ENCODE results near the gene KDM3B. TPM values are rescaled to one million over a fixed set of nuclear protein-coding genes. Genes with fewer than 3 reads are reported as not detected.

KDM3B gene
- 38.3 to 45.6 TPM (median 43.9 TPM) in 5 replicates for total RNA-seq (2022; extraction: Qiagen RNA extraction)

DNA sequence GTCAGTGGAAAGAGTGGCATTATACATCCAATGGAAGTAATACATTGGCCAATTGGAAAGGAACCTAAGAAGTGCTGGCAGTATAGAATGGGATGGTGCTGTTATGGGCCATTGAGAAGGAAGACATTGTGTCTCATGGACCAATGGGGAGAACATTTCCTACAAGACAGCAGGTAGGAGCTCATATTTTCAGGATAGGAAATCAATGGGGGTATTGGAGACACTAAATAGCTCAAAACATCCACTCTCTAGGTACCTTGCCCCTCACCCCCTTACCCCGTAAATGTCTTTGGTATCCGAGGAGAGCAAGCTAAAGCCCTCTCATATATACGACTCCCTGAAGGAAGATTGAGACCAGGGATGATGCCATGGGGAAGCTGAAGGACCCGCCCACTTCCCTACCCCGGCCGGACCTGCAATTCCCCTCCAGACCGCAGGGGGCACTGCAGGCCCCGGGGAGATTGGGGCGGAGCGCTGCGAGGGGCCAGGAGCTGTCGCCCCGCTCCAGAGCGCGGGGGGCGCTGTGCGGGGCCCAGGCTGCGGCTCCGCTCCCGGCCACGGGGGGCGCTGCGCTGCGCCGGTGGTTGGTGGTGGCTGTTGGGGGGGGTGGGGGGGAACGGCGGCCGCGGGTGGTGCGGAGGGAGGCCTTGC, at the start of gene KDM3B:
KDM3B (plus strand) TSS at position 615 of the 651 bp plus-strand sequence. CDS start 111 bp downstream, outside the sequence.

GRCh38 chr5:138331449-138332368, 20.8 kb upstream of the KDM3B start, which contains the start of gene CDC25C:
CDC25C (minus strand) TSS chr5:138331804; CDS start chr5:138331180, 624 bp downstream.

DNA sequence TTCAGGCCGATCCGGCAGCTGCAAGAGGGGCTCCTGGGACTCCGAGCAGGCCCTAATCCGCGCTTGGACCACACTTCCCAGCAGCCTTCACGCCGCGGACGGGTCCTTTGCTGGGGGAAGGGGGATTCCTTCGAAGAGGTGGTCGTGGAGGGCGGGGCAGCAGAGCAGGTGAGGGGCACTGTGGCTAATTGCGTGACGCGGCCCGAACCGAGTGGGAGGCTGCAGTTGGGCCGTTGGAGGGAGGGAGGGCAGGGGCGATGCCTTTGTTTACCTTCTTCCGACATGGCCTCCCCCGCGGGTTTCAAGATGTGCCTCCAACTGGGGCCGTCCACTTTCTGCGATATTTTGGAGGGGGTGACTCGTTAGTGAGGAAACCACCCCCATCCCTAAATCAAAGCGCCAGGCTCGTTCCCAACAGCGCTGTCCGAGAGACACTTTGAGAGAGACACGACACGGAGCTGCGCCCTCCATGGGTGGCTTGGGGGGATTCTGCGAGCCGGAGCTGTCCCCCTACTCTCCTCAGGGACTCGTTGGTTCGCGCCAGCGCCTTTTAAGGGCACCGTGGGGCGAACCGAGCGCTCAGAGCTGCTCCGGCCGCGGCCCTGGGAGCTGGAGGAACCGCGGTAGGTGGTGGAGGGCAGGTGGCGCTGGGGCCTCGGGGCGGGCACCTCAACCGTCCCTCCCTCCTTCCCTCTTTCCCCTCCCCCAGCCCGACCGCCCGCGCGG, 14.6 kb upstream of the KDM3B start, which contains the start of gene FAM53C:
FAM53C (plus strand) TSS at position 582 of the 726 bp plus-strand sequence. CDS start 3,070 bp downstream, outside the sequence.

GRCh38 chr5:138438724-138439476, 86.4 kb downstream of the KDM3B start, which contains the start of gene REEP2:
REEP2 (plus strand) TSS chr5:138439057; CDS start chr5:138439209, 152 bp downstream.

DNA sequence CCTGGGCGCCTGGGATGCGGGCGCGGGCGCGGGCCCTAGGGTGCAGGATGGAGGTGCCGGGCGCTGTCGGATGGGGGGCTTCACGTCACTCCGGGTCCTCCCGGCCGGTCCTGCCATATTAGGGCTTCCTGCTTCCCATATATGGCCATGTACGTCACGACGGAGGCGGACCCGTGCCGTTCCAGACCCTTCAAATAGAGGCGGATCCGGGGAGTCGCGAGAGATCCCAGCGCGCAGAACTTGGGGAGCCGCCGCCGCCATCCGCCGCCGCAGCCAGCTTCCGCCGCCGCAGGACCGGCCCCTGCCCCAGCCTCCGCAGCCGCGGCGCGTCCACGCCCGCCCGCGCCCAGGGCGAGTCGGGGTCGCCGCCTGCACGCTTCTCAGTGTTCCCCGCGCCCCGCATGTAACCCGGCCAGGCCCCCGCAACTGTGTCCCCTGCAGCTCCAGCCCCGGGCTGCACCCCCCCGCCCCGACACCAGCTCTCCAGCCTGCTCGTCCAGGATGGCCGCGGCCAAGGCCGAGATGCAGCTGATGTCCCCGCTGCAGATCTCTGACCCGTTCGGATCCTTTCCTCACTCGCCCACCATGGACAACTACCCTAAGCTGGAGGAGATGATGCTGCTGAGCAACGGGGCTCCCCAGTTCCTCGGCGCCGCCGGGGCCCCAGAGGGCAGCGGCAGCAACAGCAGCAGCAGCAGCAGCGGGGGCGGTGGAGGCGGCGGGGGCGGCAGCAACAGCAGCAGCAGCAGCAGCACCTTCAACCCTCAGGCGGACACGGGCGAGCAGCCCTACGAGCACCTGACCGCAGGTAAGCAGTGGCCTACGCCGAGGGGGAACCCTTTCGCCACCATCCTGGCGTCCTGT, 113.0 kb downstream of the KDM3B start, which contains the start of gene EGR1:
EGR1 (plus strand) TSS at position 219 of the 864 bp plus-strand sequence; CDS start at position 502, 283 bp downstream.

Other genes starting within 250 kb of the KDM3B start
- gene NME5, start 213.3 kb upstream of the KDM3B start, total RNA-seq (2022; extraction: Qiagen RNA extraction), result not detected in 5 replicates
- 42.4 to 49.1 TPM (median 46.3 TPM) in 5 replicates for gene BRD8, start 174.1 kb upstream of the KDM3B start, total RNA-seq (2022; extraction: Qiagen RNA extraction)
- gene KIF20A, start 173.6 kb upstream of the KDM3B start, total RNA-seq (2022; extraction: Qiagen RNA extraction), result 38.7 to 44.6 TPM (median 41.8 TPM) in 5 replicates
- 23.2 to 30.2 TPM (median 28.1 TPM) in 5 replicates for gene CDC23, start 139.4 kb upstream of the KDM3B start, total RNA-seq (2022; extraction: Qiagen RNA extraction)
- gene GFRA3, start 78.1 kb upstream of the KDM3B start, total RNA-seq (2022; extraction: Qiagen RNA extraction), result 0.05 to 0.07 TPM in 2 of 5 replicates, not detected in the others
- 9.0 to 11.0 TPM (median 9.7 TPM) in 5 replicates for gene CDC25C, start 20.9 kb upstream of the KDM3B start, total RNA-seq (2022; extraction: Qiagen RNA extraction)
- gene FAM53C, start 14.4 kb upstream of the KDM3B start, total RNA-seq (2022; extraction: Qiagen RNA extraction), result 17.4 to 21.1 TPM (median 19.6 TPM) in 5 replicates
- gene REEP2, start 86.4 kb downstream of the KDM3B start, total RNA-seq (2022; extraction: Qiagen RNA extraction), result 6.2 to 7.7 TPM (median 6.7 TPM) in 5 replicates
- gene EGR1, start 112.8 kb downstream of the KDM3B start, total RNA-seq (2022; extraction: Qiagen RNA extraction), result 8.6 to 14.0 TPM (median 11.8 TPM) in 5 replicates
- 135 to 153 TPM (median 139 TPM) in 5 replicates for gene ETF1, start 190.6 kb downstream of the KDM3B start, total RNA-seq (2022; extraction: Qiagen RNA extraction)
- 303 to 366 TPM (median 343 TPM) in 5 replicates for gene HSPA9, start 222.7 kb downstream of the KDM3B start, total RNA-seq (2022; extraction: Qiagen RNA extraction)

Measured in A549 treated with dexamethasone at 1 μM for 4 hours (cell line).